Mesodermal cell (in vitro differentiated cells): ENCODE measurements around the gene PEX5L.

Experiments
- H3K27ac ChIP-seq: 2 replicates; pipeline ENCODE4 v1.7.0; 2013; ENCODE audit warnings: mild to moderate bottlenecking, low read depth, low read length, moderate library complexity; ENCODE audit not compliant: severe bottlenecking
- H3K36me3 ChIP-seq: 2 replicates; pipeline ENCODE4 v1.7.1; 2013; ENCODE audit warnings: mild to moderate bottlenecking, low read length, moderate library complexity; ENCODE audit not compliant: control insufficient read depth, insufficient read depth
- H3K4me1 ChIP-seq: one replicate; pipeline ENCODE4 v1.7.1; 2013; ENCODE audit warnings: mild to moderate bottlenecking, low read length; ENCODE audit not compliant: insufficient read depth, control insufficient read depth, poor library complexity, severe bottlenecking
- H3K4me3 ChIP-seq: 2 replicates; pipeline ENCODE4 v1.7.0; 2013; ENCODE audit warnings: low read length, control low read depth, mild to moderate bottlenecking; ENCODE audit not compliant: insufficient read depth, poor library complexity, severe bottlenecking; ENCODE audit errors: extremely low read depth
- H3K9me3 ChIP-seq: 2 replicates; pipeline ENCODE4 v1.7.1; 2013; ENCODE audit warnings: mild to moderate bottlenecking, low read length, moderate library complexity; ENCODE audit not compliant: control insufficient read depth
- WGBS, 2 experiments: methylation state at CpG; one replicate each; pipeline ENCODE4 v1.1.5; 2013; ENCODE audit warnings: missing lambda C conversion rate in 2 of 2; ENCODE audit not compliant: insufficient coverage in 2 of 2; 5-methylcytosine and 5-hydroxymethylcytosine counted together

The PEX5L gene

DNA sequence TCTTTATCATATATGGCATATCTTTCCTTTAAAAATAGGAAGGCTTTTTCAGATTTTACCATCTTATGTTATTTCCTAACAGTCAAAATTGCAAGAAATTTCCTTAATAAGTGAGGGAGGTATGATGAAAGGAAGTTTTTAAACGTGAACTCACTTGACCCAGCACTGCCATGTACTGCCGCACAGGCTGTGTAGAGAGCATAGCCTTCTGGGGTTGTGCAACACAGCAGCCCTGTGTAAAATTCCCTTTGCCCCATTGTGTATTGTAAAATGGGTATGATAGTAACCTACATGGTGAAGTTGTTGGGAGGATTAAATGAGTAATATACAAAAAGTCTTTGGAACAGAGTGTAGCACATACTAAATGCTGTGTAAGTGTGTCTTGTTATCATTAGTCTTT, 78.6 kb downstream of the PEX5L start:
- Histone ChIP-seq H3K4me1 (no peaks in the 10 kb centered on the region), H3K36me3 (no peaks in the 10 kb centered on the region), H3K9me3 (no peaks in the 10 kb centered on the region), H3K4me3 (no peak overlapping the region), H3K27ac (no peak overlapping the region)
- 83 to 100% methylated on average over 1 to 2 of the region's 2 CpGs for WGBS, 2 experiments

DNA sequence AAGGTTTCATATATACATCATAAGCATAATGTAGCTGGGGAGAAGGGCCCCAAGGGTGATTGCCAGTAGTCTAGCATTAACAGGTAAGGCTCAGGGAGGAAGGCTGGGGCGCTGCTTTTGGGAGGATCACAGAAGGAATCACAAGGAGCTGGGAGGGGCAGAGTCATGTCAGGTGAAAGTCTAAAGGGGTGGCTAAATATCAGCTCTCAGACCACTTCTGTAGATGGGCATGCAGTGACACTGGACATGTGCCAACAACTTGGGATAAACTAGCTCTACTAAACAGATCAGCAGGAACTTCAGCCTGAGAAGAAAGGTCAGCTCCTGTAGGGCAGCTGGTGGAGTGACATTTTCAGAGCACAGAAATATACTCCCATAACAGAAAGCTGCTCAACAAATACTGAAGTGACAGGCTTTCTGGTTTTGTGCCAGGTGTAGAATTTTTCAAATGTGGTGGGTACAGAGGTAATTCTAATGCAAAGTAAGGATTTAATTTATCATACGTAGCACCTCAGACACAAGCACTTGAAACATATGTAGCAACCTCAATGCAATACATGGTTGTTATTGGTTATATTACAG, 79.4 kb downstream of the PEX5L start:
- Histone ChIP-seq H3K36me3 (no peaks in the 10 kb centered on the region), H3K4me3 (no peak overlapping the region), H3K9me3 (no peaks in the 10 kb centered on the region), H3K27ac (no peak overlapping the region), H3K4me1 (no peaks in the 10 kb centered on the region)
- 80 to 92% methylated on average over 1 of the region's 2 CpGs for WGBS, 2 experiments

DNA sequence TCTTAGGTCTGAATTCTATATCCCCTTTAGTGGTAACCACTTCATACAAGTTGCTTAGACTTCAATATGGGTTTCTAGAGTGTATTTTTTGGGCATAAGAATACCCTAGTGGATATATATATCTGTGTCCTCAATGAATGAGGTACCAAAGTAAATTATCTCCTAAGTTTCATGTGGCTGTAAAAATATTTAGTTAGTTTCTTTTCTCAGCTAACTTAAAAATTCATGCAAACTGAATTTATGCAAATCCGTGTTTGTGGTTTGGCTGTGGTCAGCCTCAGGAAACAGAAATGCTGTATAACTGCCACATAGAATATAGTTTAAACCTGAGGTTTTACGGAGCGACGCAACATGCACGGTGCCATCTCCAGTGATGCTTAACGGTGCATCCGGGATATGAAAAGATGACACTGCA, 80.3 kb downstream of the PEX5L start:
- WGBS, 2 experiments: 94% methylated on average over 6 of the region's 7 CpGs; no CpG with 5 or more reads in 1 of the 2 experiments

GRCh38 chr3:179955809-179956208, 80.9 kb downstream of the PEX5L start:
- Histone ChIP-seq H3K9me3 (no peaks in the 10 kb centered on the region), H3K36me3 (no peaks in the 10 kb centered on the region), H3K4me1 (no peaks in the 10 kb centered on the region), H3K4me3 (no peak overlapping the region), H3K27ac (no peak overlapping the region)
- WGBS, 2 experiments: no CpG with 5 or more reads among the region's 3 CpGs

More for the DNA sequence above, 80.3 kb downstream of the PEX5L start:
- no peaks in the 10 kb centered on the region for H3K9me3 ChIP-seq
- no peak overlapping the region for H3K27ac ChIP-seq
- no peaks in the 10 kb centered on the region for H3K36me3 ChIP-seq
- H3K4me1 ChIP-seq: no peaks in the 10 kb centered on the region
- H3K4me3 ChIP-seq: no peak overlapping the region

DNA sequence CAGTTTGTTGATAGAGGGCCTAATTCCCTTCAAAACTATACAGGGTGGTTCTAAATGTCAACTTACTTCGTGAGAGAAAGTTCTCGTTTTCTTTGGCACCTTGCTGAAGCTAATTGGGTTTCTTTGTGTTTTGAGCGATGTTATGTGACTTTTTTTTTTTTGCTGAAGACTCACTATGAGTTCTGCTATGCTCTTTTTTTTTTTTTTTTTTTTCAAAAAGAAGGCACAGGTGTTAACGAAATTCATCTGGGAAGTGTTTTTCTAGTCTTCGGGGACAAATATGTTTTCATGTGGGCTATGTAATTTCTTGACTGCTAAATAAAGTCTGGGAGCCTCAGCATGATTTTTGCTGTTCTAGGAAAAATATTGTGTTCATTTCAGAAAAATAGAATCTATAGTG, 81.5 kb downstream of the PEX5L start:
- 87 to 100% methylated on average over 1 to 3 of the region's 5 CpGs for WGBS, 2 experiments
- Histone ChIP-seq H3K9me3 (no peaks in the 10 kb centered on the region), H3K27ac (no peak overlapping the region), H3K4me3 (no peak overlapping the region), H3K4me1 (no peaks in the 10 kb centered on the region), H3K36me3 (no peaks in the 10 kb centered on the region)

DNA sequence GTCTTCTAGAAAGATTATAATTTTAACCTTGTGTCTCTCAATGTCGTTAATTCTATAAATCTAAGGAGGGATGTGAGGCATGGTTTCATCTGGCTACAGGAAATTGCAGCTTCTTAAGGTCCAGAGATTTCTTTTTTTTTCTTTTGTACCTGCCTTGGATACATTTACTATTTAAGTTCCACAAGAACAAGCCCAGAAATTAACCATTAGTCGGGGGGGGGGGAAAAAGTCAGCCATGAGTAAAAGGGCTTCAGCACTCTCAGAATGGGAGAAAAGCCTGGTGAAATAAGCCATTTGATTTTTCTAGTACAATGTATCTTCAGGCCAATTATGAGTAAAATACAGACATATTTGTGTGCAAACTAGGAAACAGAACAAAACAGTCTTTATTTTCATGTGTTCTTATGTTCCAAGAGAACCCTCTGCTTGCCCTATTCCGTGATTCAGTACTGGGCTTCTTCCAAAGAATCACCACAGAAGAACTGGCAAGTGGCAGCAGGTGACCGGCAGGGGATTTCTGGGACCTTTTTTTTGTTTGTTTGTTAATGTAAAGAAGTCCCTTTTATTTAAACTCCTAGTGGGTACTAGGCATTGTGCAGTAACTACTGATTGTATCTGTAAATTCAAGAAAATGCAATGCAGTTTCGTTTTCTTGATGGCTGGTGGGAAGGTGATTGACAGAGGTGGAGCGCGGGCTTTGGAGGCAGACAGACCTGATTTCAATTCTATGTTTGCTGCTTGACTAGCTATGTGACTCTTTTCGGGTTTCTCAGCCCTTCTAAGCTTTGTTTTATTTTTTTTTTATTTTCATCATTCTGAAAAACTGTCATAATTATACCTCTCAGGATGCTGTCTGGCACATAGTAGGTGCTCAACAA, 82.5 kb downstream of the PEX5L start:
- H3K27ac ChIP-seq: no peak overlapping the region

DNA sequence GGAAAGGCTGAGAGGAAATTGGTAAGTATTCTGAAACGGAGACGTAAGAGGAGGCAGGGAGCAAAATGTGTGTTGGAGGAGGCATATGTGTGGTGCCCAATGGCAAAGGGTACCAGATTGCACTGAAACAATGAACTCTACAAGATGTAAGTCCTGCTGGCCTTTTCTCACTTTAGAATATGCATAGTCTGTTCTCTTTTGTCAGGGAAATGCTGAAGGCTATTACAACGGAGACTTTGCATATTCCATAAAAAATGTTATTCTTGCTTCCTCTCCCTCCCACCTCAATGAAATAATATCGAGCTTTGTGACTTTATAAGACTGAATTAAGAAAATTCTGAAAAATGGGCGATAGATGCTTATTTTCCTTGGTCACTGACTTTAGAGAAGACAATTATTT, 85.9 kb downstream of the PEX5L start:
- 66 to 72% methylated on average over 2 to 3 of the region's 5 CpGs for WGBS, 2 experiments
- Histone ChIP-seq H3K4me3 (no peak overlapping the region), H3K27ac (no peak overlapping the region), H3K36me3 (no peaks in the 10 kb centered on the region), H3K4me1 (no peaks in the 10 kb centered on the region), H3K9me3 (no peaks in the 10 kb centered on the region)

More for the DNA sequence above, 82.5 kb downstream of the PEX5L start:
- no peak overlapping the region for H3K4me3 ChIP-seq
- H3K36me3 ChIP-seq: no peaks in the 10 kb centered on the region
- H3K9me3 ChIP-seq: no peaks in the 10 kb centered on the region
- H3K4me1 ChIP-seq: no peaks in the 10 kb centered on the region
- 71 to 83% methylated on average over 1 to 3 of the region's 8 CpGs for whole genome bisulfite sequencing, 2 experiments

- no peaks in the 10 kb centered on the region for H3K36me3 ChIP-seq
- no peak overlapping the region for H3K27ac ChIP-seq
- H3K9me3 ChIP-seq: no peaks in the 10 kb centered on the region
- H3K4me1 ChIP-seq: peaks cover 5% of the 10 kb centered on the region
- H3K4me3 ChIP-seq: no peak overlapping the region
- 87 to 100% methylated on average over 2 of the region's 2 CpGs for WGBS, 2 experiments
These were observed 86.9 kb downstream of the PEX5L start for GRCh38 chr3:179949869-179950268.

GRCh38 chr3:179949412-179949811, 87.3 kb downstream of the PEX5L start:
- WGBS, 2 experiments: 9 to 43% methylated on average over 1 of the region's 1 CpG
- Histone ChIP-seq H3K9me3 (no peaks in the 10 kb centered on the region), H3K4me1 (peaks cover 5% of the 10 kb centered on the region), H3K4me3 (no peak overlapping the region), H3K27ac (no peak overlapping the region), H3K36me3 (no peaks in the 10 kb centered on the region)

GRCh38 chr3:179948740-179949139, 88.0 kb downstream of the PEX5L start:
- Histone ChIP-seq H3K4me3 (no peak overlapping the region), H3K27ac (no peak overlapping the region), H3K4me1 (peaks cover 5% of the 10 kb centered on the region), H3K36me3 (no peaks in the 10 kb centered on the region), H3K9me3 (no peaks in the 10 kb centered on the region)
- 91% methylated on average over 4 of the region's 7 CpGs; no CpG with 5 or more reads in 1 of the 2 experiments for WGBS, 2 experiments

DNA sequence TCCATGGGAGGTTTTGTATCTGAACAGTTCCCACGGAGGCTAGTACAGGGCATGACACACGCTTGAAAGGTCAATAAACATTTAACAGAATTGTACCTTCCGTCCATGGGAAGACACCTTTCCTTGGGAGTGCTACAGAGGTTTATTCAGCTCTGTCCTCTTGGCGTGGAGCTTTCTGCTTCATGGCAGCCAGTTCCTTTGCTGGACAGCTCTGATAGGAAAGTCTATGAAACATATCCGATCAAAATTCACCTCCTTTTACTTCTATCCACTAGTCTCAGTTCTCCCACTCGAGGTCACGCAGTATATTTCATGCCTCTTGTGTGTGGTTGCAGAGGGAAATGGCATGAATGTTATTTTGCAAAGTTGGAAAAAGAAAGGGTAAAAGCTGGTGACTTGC, 91.2 kb downstream of the PEX5L start:
- WGBS, 2 experiments: 77 to 82% methylated on average over 6 of the region's 7 CpGs
- Histone ChIP-seq H3K4me3 (no peak overlapping the region), H3K27ac (no peak overlapping the region), H3K36me3 (no peaks in the 10 kb centered on the region), H3K4me1 (peaks cover 8% of the 10 kb centered on the region), H3K9me3 (no peaks in the 10 kb centered on the region)
